Keratinocyte (primary cell): ENCODE results near the gene DNHD1. TPM values are rescaled to one million over a fixed set of nuclear protein-coding genes. Genes with fewer than 3 reads are reported as not detected.

Source experiments
- DNase-seq: peaks from one replicate; pipeline ENCODE4 v3.0.0-alpha.2; 2011; ENCODE audit warnings: low read depth, missing footprints, low spot score
- FAIRE-seq: peaks from 2 replicates; lab custom pipeline; 2011; peaks lifted over from hg19 to GRCh38; lab: Jason Lieb, UNC
- H2AFZ ChIP-seq: 2 replicates; pipeline ENCODE4 v1.6.0; 2012; ENCODE audit warnings: low read length, control low read depth, inconsistent platforms; ENCODE audit not compliant: control insufficient read depth
- H3K27ac ChIP-seq: 2 replicates; pipeline ENCODE4 v1.5.1; 2011; ENCODE audit warnings: low read length; ENCODE audit not compliant: control insufficient read depth, insufficient read depth
- H3K27me3 ChIP-seq: 3 replicates; pipeline ENCODE4 v1.6.0; 2011; ENCODE audit warnings: low read length; ENCODE audit not compliant: control insufficient read depth, insufficient read depth; ENCODE audit errors: extremely low read depth
- H3K36me3 ChIP-seq, 2 experiments: 2 replicates in 1 of 2; 3 replicates in 1 of 2; pipeline ENCODE4 v1.5.1; 2011; ENCODE audit warnings: low read length in 2 of 2, mild to moderate bottlenecking in 1 of 2; ENCODE audit not compliant: control insufficient read depth in 2 of 2, insufficient read depth in 2 of 2; ENCODE audit errors: extremely low read depth in 1 of 2
- H3K4me1 ChIP-seq: 3 replicates; pipeline ENCODE4 v1.5.1; 2011; ENCODE audit warnings: low read length; ENCODE audit not compliant: control insufficient read depth, insufficient read depth; ENCODE audit errors: extremely low read depth
- H3K4me2 ChIP-seq: 3 replicates; pipeline ENCODE4 v1.6.0; 2011; ENCODE audit warnings: low read depth, low read length; ENCODE audit not compliant: control insufficient read depth, insufficient read depth; ENCODE audit errors: extremely low read depth
- H3K4me3 ChIP-seq, 3 experiments: fragments of 200-600 bp in 1 of 3; sonication (generic) in 1 of 3; 2 replicates in 2 of 3; 3 replicates in 1 of 3; pipeline ENCODE4 v1.5.1; 2011 to 2016; ENCODE audit warnings: low read length in 3 of 3, mild to moderate bottlenecking in 3 of 3, control low read depth in 2 of 3, inconsistent platforms in 1 of 3, low read depth in 1 of 3, mixed read lengths in 1 of 3, mixed run types in 1 of 3, moderate library complexity in 1 of 3; ENCODE audit not compliant: control insufficient read depth in 2 of 3, insufficient read depth in 2 of 3; ENCODE audit errors: extremely low read depth in 1 of 3
- H3K79me2 ChIP-seq: 2 replicates; pipeline ENCODE4 v1.6.0; 2012; ENCODE audit warnings: low read length; ENCODE audit not compliant: control insufficient read depth, insufficient read depth
- H3K9ac ChIP-seq: 3 replicates; pipeline ENCODE4 v1.6.0; 2011; ENCODE audit warnings: low read length; ENCODE audit not compliant: control insufficient read depth, insufficient read depth; ENCODE audit errors: extremely low read depth
- H3K9me1 ChIP-seq: 3 replicates; pipeline ENCODE4 v1.6.0; 2011; ENCODE audit warnings: low read length; ENCODE audit not compliant: control insufficient read depth, insufficient read depth; ENCODE audit errors: extremely low read depth
- H3K9me3 ChIP-seq: 2 replicates; pipeline ENCODE4 v1.5.1; 2012; ENCODE audit warnings: low read depth, low read length; ENCODE audit not compliant: control insufficient read depth
- H4K20me1 ChIP-seq: 3 replicates; pipeline ENCODE4 v1.6.0; 2011; ENCODE audit warnings: low read length; ENCODE audit not compliant: control insufficient read depth, insufficient read depth; ENCODE audit errors: extremely low read depth
- CTCF ChIP-seq, 3 experiments: IDR thresholded peaks in 1 of 3; conservative IDR thresholded peaks in 1 of 3; optimal IDR thresholded peaks in 1 of 3; 2 replicates in 2 of 3; 3 replicates in 1 of 3; pipeline versions ENCODE3 to v1.5.1; 2011; ENCODE audit warnings: low read length in 3 of 3, mild to moderate bottlenecking in 3 of 3, moderate library complexity in 2 of 3, control low read depth in 1 of 3, inconsistent platforms in 1 of 3; ENCODE audit not compliant: insufficient read depth in 2 of 3; ENCODE audit errors: extremely low read depth in 1 of 3
- EZH2 ChIP-seq: IDR thresholded peaks from one replicate; pipeline ENCODE4 v1.6.1; 2012; ENCODE audit warnings: inconsistent platforms, mild to moderate bottlenecking, low read length, moderate library complexity
- dilution Hi-C: fragments of 300-500 bp; cut with MboI; formaldehyde crosslinking; loops from one replicate; pipeline ENCODE4 v1.7.0; 2020; ENCODE audit warnings: low sequenced_read_pairs; ENCODE audit not compliant: extremely low pct_ligation_motif_present
- polyA plus RNA-seq, 5 experiments: library from polyadenylated mRNA; depleted of rRNA in 3 of 5; stranded (reverse) in 3 of 5; stranded (forward) in 1 of 5; unstranded in 1 of 5; fragments of >200 nt; gene quantifications; 1 replicate in 1 of 5; 2 replicates in 3 of 5; 3 replicates in 1 of 5; pipeline versions ENCODE4 v1.2.1 to v1.2.3, GENCODE V29; 2011 to 2012; ENCODE audit warnings: missing spikeins in 2 of 5, low read depth in 1 of 5, low replicate concordance in 1 of 5

The DNHD1 gene
- polyA plus RNA-seq, 1 donor (not counting 4 experiments of a cell fraction or from before 2014, with no cell fraction given): 2.9 TPM

DNA sequence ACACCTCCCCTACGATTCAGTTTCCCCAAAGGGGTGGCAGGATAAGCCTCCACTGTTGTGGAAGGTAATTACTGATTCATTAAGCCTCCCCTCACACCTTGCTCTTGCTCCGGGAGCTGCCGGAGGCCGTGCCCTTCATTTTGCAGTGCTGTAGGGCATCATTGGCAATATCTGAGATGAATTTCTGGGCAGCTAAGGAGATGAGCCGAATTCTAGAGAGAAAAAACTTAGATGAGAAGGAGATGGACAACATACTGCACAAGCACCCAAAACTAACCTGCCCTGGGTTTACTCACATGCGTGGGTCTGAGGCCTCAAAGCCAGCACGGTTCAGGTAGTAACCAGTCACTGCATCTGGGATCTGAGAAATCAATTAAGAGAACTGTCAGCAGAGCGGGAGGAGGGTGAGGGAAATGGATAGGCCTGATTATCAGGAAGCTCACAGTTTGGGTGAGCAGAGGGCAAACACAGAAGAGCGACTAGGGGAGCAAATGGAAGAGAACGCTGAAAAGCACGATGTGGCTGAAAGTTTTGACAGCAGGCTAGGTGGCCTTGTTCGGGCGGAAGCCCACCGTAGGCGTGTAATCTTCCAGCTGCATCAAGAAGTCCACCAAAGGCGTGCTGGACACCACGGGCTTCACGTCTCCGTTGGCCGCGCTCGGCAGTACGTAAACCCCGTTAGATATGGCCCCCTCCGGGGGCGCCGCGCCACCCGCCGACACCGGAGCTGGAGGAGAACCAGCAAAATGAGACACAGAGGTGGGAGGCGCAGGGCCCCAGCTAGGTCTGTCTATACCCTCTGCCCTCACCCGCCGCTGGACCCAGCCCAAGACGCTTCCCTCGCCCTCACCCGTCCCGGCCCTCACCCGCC lies 114.2 kb downstream of the DNHD1 start:
- dilution Hi-C loops: no loop called here
- Histone ChIP-seq H3K9me3 (no peaks in the 10 kb centered on the region), H3K4me2 (peak overlapping the region; percentile 81), H3K4me1 (peaks cover 28% of the 10 kb centered on the region), H3K36me3 (peaks cover 42 to 54% of the 10 kb centered on the region in 2 experiments), H2AFZ (no peak overlapping the region), H3K4me3 (peak overlapping the region; percentile 70 to 83 (median 73)), H4K20me1 (no peaks in the 10 kb centered on the region), H3K27ac (peak overlapping the region; percentile 56), H3K9ac (peak overlapping the region; percentile 84), H3K9me1 (no peaks in the 10 kb centered on the region), H3K27me3 (no peaks in the 10 kb centered on the region), H3K79me2 (peaks cover 34% of the 10 kb centered on the region)
- no peak for DNase-seq
- TF ChIP-seq EZH2 (no peak), CTCF (optimal IDR thresholded peaks at IDR 0.05 in 1 of 3, IDR thresholded peaks at IDR 0.05 in 1 of 3, conservative IDR thresholded peaks at IDR 0.05 in 1 of 3; ENCODE audit: extremely low read depth in 1 of 3, insufficient read depth in 2 of 3, low read length in 3 of 3) (no peak)
- no peak for FAIRE-seq

DNA sequence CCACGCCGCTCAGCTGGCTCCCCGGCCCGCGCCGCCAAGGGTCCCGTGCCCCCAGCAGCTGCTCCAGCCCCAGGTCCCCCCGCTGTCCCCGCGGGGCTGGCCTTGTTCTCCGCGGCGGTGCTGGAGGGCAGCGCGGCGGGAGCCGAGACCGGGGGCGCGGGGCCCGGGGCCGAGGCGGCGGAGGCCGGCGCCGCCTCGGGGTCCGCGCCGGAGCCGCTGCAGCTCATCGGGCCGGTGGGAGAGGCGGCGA lies 114.8 kb downstream of the DNHD1 start:
- FAIRE-seq (no peak), DNase-seq (no peak)
- TF ChIP-seq CTCF (optimal IDR thresholded peaks at IDR 0.05 in 1 of 3, IDR thresholded peaks at IDR 0.05 in 1 of 3, conservative IDR thresholded peaks at IDR 0.05 in 1 of 3; ENCODE audit: extremely low read depth in 1 of 3, insufficient read depth in 2 of 3, low read length in 3 of 3): no peak
- no peaks in the 10 kb centered on the region for H4K20me1 ChIP-seq
- H3K9me3 ChIP-seq: no peaks in the 10 kb centered on the region
- peak overlapping the region; percentile 84 for H3K9ac ChIP-seq
- H3K27ac ChIP-seq: peak overlapping the region; percentile 86
- dilution Hi-C loops: no loop called here
- no peaks in the 10 kb centered on the region for H3K9me1 ChIP-seq
- no peak overlapping the region for H2AFZ ChIP-seq
- peaks cover 22% of the 10 kb centered on the region for H3K4me1 ChIP-seq
- peak overlapping the region; percentile 81 for H3K4me2 ChIP-seq
- no peaks in the 10 kb centered on the region for H3K27me3 ChIP-seq
- peaks cover 29% of the 10 kb centered on the region for H3K79me2 ChIP-seq
- H3K36me3 ChIP-seq: peaks cover 47 to 59% of the 10 kb centered on the region in 2 experiments
- peak overlapping the region; percentile 70 to 83 (median 73) for H3K4me3 ChIP-seq
